ENCODE data around the gene VCL. TPM values are rescaled to one million over a fixed set of nuclear protein-coding genes. Genes with fewer than 3 reads are reported as not detected.
A peak's percentile ranks its signal among the peaks of the same experiment; 100 is the strongest.
"Not testable (repeated sequence)": the region's sequence is repeated elsewhere in the genome, so short reads cannot be mapped to it uniquely, and the experiment has no call there.

The VCL gene
- total RNA-seq, 1 donor from 2014 or later, result 26.8 TPM

GRCh38 chr10:73983096-73984047 is 14.5 kb upstream of the VCL start:
- Mint-ChIP-seq H3K27ac (no peak overlapping the region), H3K4me3 (no peak overlapping the region), H3K4me1 (peaks cover 12% of the 10 kb centered on the region), H3K36me3 (ENCODE audit: low read depth) (no peaks in the 10 kb centered on the region), H3K27me3 (peaks cover 29% of the 10 kb centered on the region), H3K9me3 (peaks cover 4% of the 10 kb centered on the region)
- DNase-seq, result no peak
- intact Hi-C loops (cut with micrococcal nuclease), result no loop called here

GRCh38 chr10:73989594-73990150 is 8.2 kb upstream of the VCL start:
- intact Hi-C loops (cut with micrococcal nuclease), result no loop called here
- H3K9me3 Mint-ChIP-seq, result peaks cover 9% of the 10 kb centered on the region
- no peak overlapping the region for H3K27ac Mint-ChIP-seq

GRCh38 chr10:73991203-73991883 is 6.6 kb upstream of the VCL start:
- Mint-ChIP-seq H3K36me3 (ENCODE audit: low read depth) (peaks cover 5% of the 10 kb centered on the region), H3K4me3 (peak overlapping the region; percentile 46)

More at GRCh38 chr10:73989594-73990150, 8.2 kb upstream of the VCL start:
- Mint-ChIP-seq H3K4me3 (no peak overlapping the region), H3K27me3 (no peaks in the 10 kb centered on the region), H3K4me1 (peaks cover 34% of the 10 kb centered on the region), H3K36me3 (ENCODE audit: low read depth) (peaks cover 5% of the 10 kb centered on the region)
- no peak for DNase-seq

GRCh38 chr10:73991884-73992245 is 6.1 kb upstream of the VCL start:
- H3K27me3 Mint-ChIP-seq, result no peaks in the 10 kb centered on the region
- peak overlapping the region; percentile 79 for H3K27ac Mint-ChIP-seq
- H3K36me3 Mint-ChIP-seq (ENCODE audit: low read depth), result peaks cover 5% of the 10 kb centered on the region
- DNase-seq, result peak; percentile 94
- peak overlapping the region; percentile 46 for H3K4me3 Mint-ChIP-seq
- H3K4me1 Mint-ChIP-seq, result peaks cover 40% of the 10 kb centered on the region
- intact Hi-C loops (cut with micrococcal nuclease), result no loop called here
- peaks cover 9% of the 10 kb centered on the region for H3K9me3 Mint-ChIP-seq

More at GRCh38 chr10:73991203-73991883, 6.6 kb upstream of the VCL start:
- Mint-ChIP-seq H3K27ac (peak overlapping the region; percentile 79), H3K4me1 (peaks cover 43% of the 10 kb centered on the region), H3K27me3 (no peaks in the 10 kb centered on the region), H3K9me3 (peaks cover 9% of the 10 kb centered on the region)
- no peak for DNase-seq
- intact Hi-C loops (cut with micrococcal nuclease), result no loop called here

- intact Hi-C loops (cut with micrococcal nuclease), result no loop called here
- Mint-ChIP-seq H3K27me3 (no peaks in the 10 kb centered on the region), H3K9me3 (peaks cover 6% of the 10 kb centered on the region), H3K36me3 (ENCODE audit: low read depth) (peaks cover 5% of the 10 kb centered on the region), H3K4me3 (no peak overlapping the region), H3K4me1 (peaks cover 42% of the 10 kb centered on the region), H3K27ac (peak overlapping the region; percentile 51)
- DNase-seq, result no peak
Measured at GRCh38 chr10:73992899-73993788, 4.8 kb upstream of the VCL start.

- Mint-ChIP-seq H3K4me1 (peaks cover 51% of the 10 kb centered on the region), H3K4me3 (no peak overlapping the region), H3K9me3 (peaks cover 5% of the 10 kb centered on the region), H3K27ac (no peak overlapping the region), H3K36me3 (ENCODE audit: low read depth) (peaks cover 10% of the 10 kb centered on the region), H3K27me3 (no peaks in the 10 kb centered on the region)
- DNase-seq, result no peak
- intact Hi-C loops (cut with micrococcal nuclease), result loop anchor here (5.0 kb wide), 1 partner anchor 82 kb away; no protein-coding TSS in a partner anchor
Measured at GRCh38 chr10:73995035-73995358, 2.9 kb upstream of the VCL start.

GRCh38 chr10:73997461-73997786 is 492 bp upstream of the VCL start:
- Mint-ChIP-seq H3K4me3 (peak overlapping the region; percentile 94), H3K36me3 (ENCODE audit: low read depth) (peaks cover 13% of the 10 kb centered on the region), H3K27ac (peak overlapping the region; percentile 97), H3K4me1 (peaks cover 51% of the 10 kb centered on the region), H3K27me3 (no peaks in the 10 kb centered on the region), H3K9me3 (no peaks in the 10 kb centered on the region)
- DNase-seq, result no peak
- intact Hi-C loops (cut with micrococcal nuclease), result loop anchor here (1.0 to 5.0 kb wide), 3 partner anchors 59 to 122 kb away; no protein-coding TSS in a partner anchor

- intact Hi-C loops (cut with micrococcal nuclease), result loop anchor here (1.0 to 5.0 kb wide), 3 partner anchors 41 to 153 kb away; partner anchors contain the start of gene ADK
- Mint-ChIP-seq H3K9me3 (no peaks in the 10 kb centered on the region), H3K4me1 (peaks cover 50% of the 10 kb centered on the region), H3K36me3 (ENCODE audit: low read depth) (peaks cover 15% of the 10 kb centered on the region), H3K27ac (peak overlapping the region; percentile 87), H3K27me3 (no peaks in the 10 kb centered on the region), H3K4me3 (peak overlapping the region; percentile 94)
- DNase-seq, result no peak
Measured at GRCh38 chr10:73998623-73998928, 660 bp downstream of the VCL start.

- Mint-ChIP-seq H3K4me1 (peaks cover 49% of the 10 kb centered on the region), H3K36me3 (ENCODE audit: low read depth) (peaks cover 15% of the 10 kb centered on the region), H3K27me3 (no peaks in the 10 kb centered on the region), H3K9me3 (no peaks in the 10 kb centered on the region), H3K27ac (peak overlapping the region; percentile 87), H3K4me3 (peak overlapping the region; percentile 94)
- DNase-seq, result peak; percentile 70
- intact Hi-C loops (cut with micrococcal nuclease), result loop anchor here (1.0 to 5.0 kb wide), 3 partner anchors 42 to 152 kb away; partner anchors contain the start of gene ADK
Measured at GRCh38 chr10:73998929-73999691, 1.2 kb downstream of the VCL start.

GRCh38 chr10:73999703-74000102 is 1.8 kb downstream of the VCL start:
- peaks cover 48% of the 10 kb centered on the region for H3K4me1 Mint-ChIP-seq
- DNase-seq, result no peak
- peak overlapping the region; percentile 94 for H3K4me3 Mint-ChIP-seq
- H3K9me3 Mint-ChIP-seq, result no peaks in the 10 kb centered on the region
- H3K36me3 Mint-ChIP-seq (ENCODE audit: low read depth), result peaks cover 15% of the 10 kb centered on the region
- H3K27ac Mint-ChIP-seq, result peak overlapping the region; percentile 87
- intact Hi-C loops (cut with micrococcal nuclease), result loop anchor here (5.0 kb wide), 1 partner anchor 78 kb away; no protein-coding TSS in a partner anchor
- H3K27me3 Mint-ChIP-seq, result no peaks in the 10 kb centered on the region

GRCh38 chr10:74000244-74000643 is 2.3 kb downstream of the VCL start:
- DNase-seq; H3K27ac Mint-ChIP-seq; intact Hi-C loops (cut with micrococcal nuclease); H3K9me3 Mint-ChIP-seq; H3K27me3 Mint-ChIP-seq: not testable (repeated sequence)
- H3K36me3 Mint-ChIP-seq (ENCODE audit: low read depth), result peaks cover 15% of the 10 kb centered on the region
- H3K4me1 Mint-ChIP-seq, result peaks cover 44% of the 10 kb centered on the region
- H3K4me3 Mint-ChIP-seq, result peak overlapping the region; percentile 94

GRCh38 chr10:74000892-74001669 is 3.2 kb downstream of the VCL start:
- Mint-ChIP-seq H3K4me1 (peaks cover 40% of the 10 kb centered on the region), H3K27me3 (no peaks in the 10 kb centered on the region), H3K27ac (no peak overlapping the region), H3K9me3 (no peaks in the 10 kb centered on the region), H3K4me3 (no peak overlapping the region), H3K36me3 (ENCODE audit: low read depth) (peaks cover 15% of the 10 kb centered on the region)
- DNase-seq, result no peak
- intact Hi-C loops (cut with micrococcal nuclease), result no loop called here

Data from activated CD4-positive, alpha-beta T cell treated with anti-CD3 and anti-CD28 coated beads, Interleukin-2, amount 10 ng/mL, durations not matched to agents 24 days and 14 days (primary cell).